ENCODE data around the gene RAC3. TPM values are rescaled to one million over a fixed set of nuclear protein-coding genes. Genes with fewer than 3 reads are reported as not detected.
A peak's percentile ranks its signal among the peaks of the same experiment; 100 is the strongest.

The RAC3 gene
- polyA plus RNA-seq, 2 of the 4 experiments (the other 2 are of a cell fraction) = 9.9 to 21.0 TPM

DNA sequence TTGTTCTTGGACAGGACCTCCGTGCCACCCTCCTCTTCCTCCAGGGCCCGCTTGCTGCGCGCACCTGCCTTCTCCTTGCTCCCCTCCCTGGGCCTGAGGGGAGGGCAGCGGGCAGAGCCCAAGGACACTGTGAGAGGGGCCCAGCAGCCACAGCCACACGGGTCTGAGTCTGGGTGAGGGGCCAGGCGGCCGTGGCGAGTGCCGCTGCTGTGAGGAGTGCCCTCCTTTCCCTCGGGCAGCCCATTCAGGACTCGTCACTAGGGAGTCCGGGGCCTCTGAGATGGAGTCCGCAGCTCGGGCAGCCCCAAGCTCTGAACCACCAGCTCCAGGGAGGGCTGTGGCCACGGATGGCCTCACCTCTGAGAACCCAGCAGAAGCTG is 28.5 kb downstream of the RAC3 start:
- ChIA-PET POLR2A (interaction anchor here (1.3 to 2.8 kb wide), 2 partner anchors 22 to 38 kb away, joined by 5 to 10 read pairs; partner anchors contain the start of genes DCXR and FASN), CTCF (interaction anchor here (0.6 to 21.7 kb wide), 5 partner anchors 9 to 100 kb away, joined by 3 to 191 read pairs (median 5); partner anchors contain the start of genes DCXR and RAC3)
- WGBS (ENCODE audit: missing lambda C conversion rate) = 91% methylated on average over 16 of the region's 16 CpGs
- Histone ChIP-seq H3K4me1 (peaks cover 13% of the 10 kb centered on the region; the same call in 2 of the 3 replicates), H3K4me3 (no peak overlapping the region), H3K4me2 (no peak overlapping the region), H3K9me3 (no peaks in the 10 kb centered on the region), H3K27ac (no peak overlapping the region)
- FAIRE-seq (no peak), ATAC-seq (no peak), DNase-seq (ENCODE audit: low read depth in 1 of 2, low spot score in 1 of 2) (no peak)
- TF ChIP-seq FOSL2 (IDR thresholded peaks at IDR 0.05) = no peak
- no peak for TF ChIP-seq FOSL2 (CRISPR knock-in tag; IDR thresholded peaks at IDR 0.05)
- no peak for TF ChIP-seq EHMT2 (IDR thresholded peaks at IDR 0.05; ENCODE audit: low read depth)
- TF ChIP-seq GATA3 (IDR thresholded peaks at IDR 0.05; ENCODE audit: borderline replicate concordance) = no peak
- TF ChIP-seq EP300 (IDR thresholded peaks at IDR 0.05) = no peak
- no peak for TF ChIP-seq POLR2A (IDR thresholded peaks at IDR 0.05; ENCODE audit: low read length)
- no peak for TF ChIP-seq KDM5A (IDR thresholded peaks at IDR 0.05)
- TF ChIP-seq KDM1A (IDR thresholded peaks at IDR 0.05; ENCODE audit: low read depth) = no peak
- no peak for TF ChIP-seq NFE2L2 (conservative IDR thresholded peaks at IDR 0.05; ENCODE audit: low read length)
- TF ChIP-seq TFCP2L1 (CRISPR knock-in tag; IDR thresholded peaks at IDR 0.05) = no peak
- TF ChIP-seq, protein P1, sequence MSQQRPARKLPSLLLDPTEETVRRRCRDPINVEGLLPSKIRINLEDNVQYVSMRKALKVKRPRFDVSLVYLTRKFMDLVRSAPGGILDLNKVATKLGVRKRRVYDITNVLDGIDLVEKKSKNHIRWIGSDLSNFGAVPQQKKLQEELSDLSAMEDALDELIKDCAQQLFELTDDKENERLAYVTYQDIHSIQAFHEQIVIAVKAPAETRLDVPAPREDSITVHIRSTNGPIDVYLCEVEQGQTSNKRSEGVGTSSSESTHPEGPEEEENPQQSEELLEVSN (IDR thresholded peaks at IDR 0.05; ENCODE audit: borderline replicate concordance, low read depth) = no peak

DNA sequence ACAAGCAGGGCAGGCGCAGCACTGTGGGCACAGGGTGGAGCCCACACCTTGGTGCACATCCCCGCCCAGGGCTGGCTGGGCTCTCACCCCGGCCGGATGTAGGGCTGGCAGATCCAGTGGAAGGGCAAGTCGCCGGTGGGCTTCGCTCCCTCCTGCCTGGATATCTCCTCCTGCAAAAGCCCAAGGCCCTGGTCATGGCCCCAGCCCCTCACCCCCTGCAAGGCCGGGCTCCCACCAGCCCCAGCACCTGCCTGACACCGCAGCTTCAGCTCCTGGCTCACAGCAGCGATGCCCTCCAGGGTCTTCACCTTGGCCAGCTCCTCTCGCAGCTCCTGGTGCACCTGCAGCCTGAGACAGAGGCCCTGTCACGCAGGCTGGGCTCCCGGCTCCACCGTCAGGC is 29.1 kb downstream of the RAC3 start:
- Histone ChIP-seq H3K27ac (no peak overlapping the region), H3K4me2 (no peak overlapping the region), H3K4me1 (peaks cover 13% of the 10 kb centered on the region; the same call in 2 of the 3 replicates), H3K9me3 (no peaks in the 10 kb centered on the region), H3K4me3 (no peak overlapping the region)
- WGBS (ENCODE audit: missing lambda C conversion rate) = 89% methylated on average over 14 of the region's 14 CpGs
- DNase-seq (ENCODE audit: low read depth in 1 of 2, low spot score in 1 of 2) (no peak), FAIRE-seq (no peak), ATAC-seq (no peak; a peak in 1 of 6 replicates)
- POLR2A ChIA-PET = interaction anchor here (1.3 to 2.8 kb wide), 2 partner anchors 23 to 38 kb away, joined by 5 to 10 read pairs; partner anchors contain the start of genes DCXR and FASN
- CTCF ChIA-PET = interaction anchor here (0.6 to 21.7 kb wide), 5 partner anchors 8 to 101 kb away, joined by 3 to 191 read pairs (median 5); partner anchors contain the start of genes DCXR, GPS1, RAC3 and RFNG
- no peak for TF ChIP-seq CEBPB (IDR thresholded peaks at IDR 0.05)

DNA sequence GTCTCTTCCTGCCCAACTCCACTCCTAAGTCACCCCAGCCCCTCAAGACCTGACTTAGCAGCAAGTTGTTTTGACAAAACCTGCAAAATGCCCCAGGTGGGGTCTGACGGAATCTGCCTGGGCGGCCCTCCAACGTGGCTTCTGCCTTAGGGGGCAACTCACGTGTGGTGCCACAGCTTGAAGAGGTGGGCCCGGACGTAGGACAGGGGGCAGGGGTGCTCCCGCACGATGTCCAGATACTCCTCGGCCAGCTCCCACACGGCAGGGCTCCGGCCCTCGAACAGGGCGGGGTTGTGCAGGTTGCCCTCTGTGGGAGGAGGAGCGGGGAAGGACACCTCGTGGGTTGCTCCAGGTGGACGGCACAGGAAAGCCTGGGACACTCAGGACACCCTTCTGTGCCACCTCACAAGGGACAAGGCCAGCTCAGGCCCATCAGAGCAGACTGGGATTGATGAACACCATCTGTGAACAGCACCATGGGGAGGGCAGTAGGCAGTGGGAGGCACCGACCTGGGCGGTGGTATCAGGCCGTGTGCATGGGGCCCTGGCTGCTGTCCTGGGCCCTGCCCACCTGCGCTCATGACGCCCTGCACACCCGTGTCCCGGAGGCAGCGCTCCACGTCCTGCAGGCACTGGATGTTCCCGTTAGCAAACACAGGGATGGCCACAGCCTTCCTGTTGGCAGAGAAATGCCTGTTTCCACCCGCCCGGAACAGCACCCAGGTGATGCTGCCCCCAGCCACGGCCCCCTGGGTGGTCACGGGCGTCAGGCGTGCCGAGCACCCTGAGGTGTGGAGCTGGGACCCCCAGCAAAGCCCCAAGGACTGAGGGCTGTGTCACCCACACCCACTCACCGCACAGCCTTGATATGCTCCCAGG is 29.8 kb downstream of the RAC3 start:
- FAIRE-seq (no peak), DNase-seq (ENCODE audit: low read depth in 1 of 2, low spot score in 1 of 2) (no peak), ATAC-seq (peak in 1 of 2 experiments; percentile 0; a peak in 1 of 6 replicates)
- POLR2A ChIA-PET = interaction anchor here (2.8 kb wide), 1 partner anchor 24 kb away, joined by 10 read pairs; the partner anchor contains the start of gene DCXR
- WGBS (ENCODE audit: missing lambda C conversion rate) = 91% methylated on average over 16 of the region's 34 CpGs
- Histone ChIP-seq H3K4me1 (peaks cover 18% of the 10 kb centered on the region), H3K27ac (no peak overlapping the region), H3K4me3 (no peak overlapping the region), H3K9me3 (no peaks in the 10 kb centered on the region), H3K4me2 (no peak overlapping the region)
- CTCF ChIA-PET = interaction anchor here (1.1 to 21.7 kb wide), 6 partner anchors 9 to 102 kb away, joined by 3 to 191 read pairs (median 4); partner anchors contain the start of genes DCXR, GPS1, RAC3 and RFNG
- TF ChIP-seq BHLHE40 (IDR thresholded peaks at IDR 0.05; ENCODE audit: low read depth, low read length) = no peak
- TF ChIP-seq FOSL2 (IDR thresholded peaks at IDR 0.05) = no peak
- no peak for TF ChIP-seq FOSL2 (CRISPR knock-in tag; IDR thresholded peaks at IDR 0.05)
- TF ChIP-seq RFX5 (IDR thresholded peaks at IDR 0.05) = no peak
- no peak for TF ChIP-seq NFE2L2 (conservative IDR thresholded peaks at IDR 0.05; ENCODE audit: low read length)
- TF ChIP-seq, protein P2, sequence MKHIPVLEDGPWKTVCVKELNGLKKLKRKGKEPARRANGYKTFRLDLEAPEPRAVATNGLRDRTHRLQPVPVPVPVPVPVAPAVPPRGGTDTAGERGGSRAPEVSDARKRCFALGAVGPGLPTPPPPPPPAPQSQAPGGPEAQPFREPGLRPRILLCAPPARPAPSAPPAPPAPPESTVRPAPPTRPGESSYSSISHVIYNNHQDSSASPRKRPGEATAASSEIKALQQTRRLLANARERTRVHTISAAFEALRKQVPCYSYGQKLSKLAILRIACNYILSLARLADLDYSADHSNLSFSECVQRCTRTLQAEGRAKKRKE (CRISPR knock-in tag; IDR thresholded peaks at IDR 0.05; ENCODE audit: low read depth) = no peak
- TF ChIP-seq HOXA7 (CRISPR knock-in tag; IDR thresholded peaks at IDR 0.05) = no peak
- no peak for TF ChIP-seq EP300 (IDR thresholded peaks at IDR 0.05)
- TF ChIP-seq, protein P3, sequence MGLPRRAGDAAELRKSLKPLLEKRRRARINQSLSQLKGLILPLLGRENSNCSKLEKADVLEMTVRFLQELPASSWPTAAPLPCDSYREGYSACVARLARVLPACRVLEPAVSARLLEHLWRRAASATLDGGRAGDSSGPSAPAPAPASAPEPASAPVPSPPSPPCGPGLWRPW (IDR thresholded peaks at IDR 0.05) = no peak
- TF ChIP-seq MYC (IDR thresholded peaks at IDR 0.05; ENCODE audit: borderline replicate concordance, low read length) = no peak
- TF ChIP-seq MAZ (IDR thresholded peaks at IDR 0.05; ENCODE audit: borderline replicate concordance, low read depth, low read length) = no peak
- TF ChIP-seq RCOR1 (IDR thresholded peaks at IDR 0.05; ENCODE audit: low read depth, low read length) = no peak
- no peak for TF ChIP-seq CHD2 (IDR thresholded peaks at IDR 0.05; ENCODE audit: low read length, partially characterized antibody)
- TF ChIP-seq RNF2 (IDR thresholded peaks at IDR 0.05; ENCODE audit: borderline replicate concordance, low read depth) = no peak
- TF ChIP-seq, protein P4, sequence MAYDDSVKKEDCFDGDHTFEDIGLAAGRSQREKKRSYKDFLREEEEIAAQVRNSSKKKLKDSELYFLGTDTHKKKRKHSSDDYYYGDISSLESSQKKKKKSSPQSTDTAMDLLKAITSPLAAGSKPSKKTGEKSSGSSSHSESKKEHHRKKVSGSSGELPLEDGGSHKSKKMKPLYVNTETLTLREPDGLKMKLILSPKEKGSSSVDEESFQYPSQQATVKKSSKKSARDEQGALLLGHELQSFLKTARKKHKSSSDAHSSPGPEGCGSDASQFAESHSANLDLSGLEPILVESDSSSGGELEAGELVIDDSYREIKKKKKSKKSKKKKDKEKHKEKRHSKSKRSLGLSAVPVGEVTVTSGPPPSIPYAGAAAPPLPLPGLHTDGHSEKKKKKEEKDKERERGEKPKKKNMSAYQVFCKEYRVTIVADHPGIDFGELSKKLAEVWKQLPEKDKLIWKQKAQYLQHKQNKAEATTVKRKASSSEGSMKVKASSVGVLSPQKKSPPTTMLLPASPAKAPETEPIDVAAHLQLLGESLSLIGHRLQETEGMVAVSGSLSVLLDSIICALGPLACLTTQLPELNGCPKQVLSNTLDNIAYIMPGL (CRISPR knock-in tag; IDR thresholded peaks at IDR 0.05; ENCODE audit: borderline replicate concordance) = no peak
- no peak for TF ChIP-seq GATA3 (IDR thresholded peaks at IDR 0.05; ENCODE audit: borderline replicate concordance)
- TF ChIP-seq, protein P5, sequence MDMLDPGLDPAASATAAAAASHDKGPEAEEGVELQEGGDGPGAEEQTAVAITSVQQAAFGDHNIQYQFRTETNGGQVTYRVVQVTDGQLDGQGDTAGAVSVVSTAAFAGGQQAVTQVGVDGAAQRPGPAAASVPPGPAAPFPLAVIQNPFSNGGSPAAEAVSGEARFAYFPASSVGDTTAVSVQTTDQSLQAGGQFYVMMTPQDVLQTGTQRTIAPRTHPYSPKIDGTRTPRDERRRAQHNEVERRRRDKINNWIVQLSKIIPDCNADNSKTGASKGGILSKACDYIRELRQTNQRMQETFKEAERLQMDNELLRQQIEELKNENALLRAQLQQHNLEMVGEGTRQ (IDR thresholded peaks at IDR 0.05) = no peak
- no peak for TF ChIP-seq SMC3 (IDR thresholded peaks at IDR 0.05)
- TF ChIP-seq TP53 (CRISPR knock-in tag; IDR thresholded peaks at IDR 0.05) = no peak
- no peak for TF ChIP-seq POLR2AphosphoS2 (conservative IDR thresholded peaks at IDR 0.05; ENCODE audit: low read length)

All from A549 (cell line).